Rectal smooth muscle tissue (tissue), 1 donor: ENCODE data around the gene NDRG3.
A peak's percentile ranks its signal among the peaks of the same experiment; 100 is the strongest.
"Not testable (repeated sequence)": the region's sequence is repeated elsewhere in the genome, so short reads cannot be mapped to it uniquely, and the experiment has no call there.

Experiments used
- H3K27ac ChIP-seq: one replicate; pipeline ENCODE4 v1.7.0; 2013; ENCODE audit warnings: low read depth, low read length, inconsistent platforms
- H3K27me3 ChIP-seq: one replicate; pipeline ENCODE4 v1.7.0; 2013; ENCODE audit warnings: low read length; ENCODE audit not compliant: control insufficient read depth, insufficient read depth
- H3K36me3 ChIP-seq: one replicate; pipeline ENCODE4 v1.7.0; 2013; ENCODE audit warnings: low read length; ENCODE audit not compliant: control insufficient read depth, insufficient read depth
- H3K4me1 ChIP-seq: one replicate; pipeline ENCODE4 v1.7.0; 2013; ENCODE audit warnings: low read length; ENCODE audit not compliant: control insufficient read depth, insufficient read depth
- H3K4me3 ChIP-seq: one replicate; pipeline ENCODE4 v1.7.0; 2013; ENCODE audit warnings: low read length
- H3K9ac ChIP-seq: one replicate; pipeline ENCODE4 v1.7.0; 2013; ENCODE audit warnings: low read length

NDRG3 gene

DNA sequence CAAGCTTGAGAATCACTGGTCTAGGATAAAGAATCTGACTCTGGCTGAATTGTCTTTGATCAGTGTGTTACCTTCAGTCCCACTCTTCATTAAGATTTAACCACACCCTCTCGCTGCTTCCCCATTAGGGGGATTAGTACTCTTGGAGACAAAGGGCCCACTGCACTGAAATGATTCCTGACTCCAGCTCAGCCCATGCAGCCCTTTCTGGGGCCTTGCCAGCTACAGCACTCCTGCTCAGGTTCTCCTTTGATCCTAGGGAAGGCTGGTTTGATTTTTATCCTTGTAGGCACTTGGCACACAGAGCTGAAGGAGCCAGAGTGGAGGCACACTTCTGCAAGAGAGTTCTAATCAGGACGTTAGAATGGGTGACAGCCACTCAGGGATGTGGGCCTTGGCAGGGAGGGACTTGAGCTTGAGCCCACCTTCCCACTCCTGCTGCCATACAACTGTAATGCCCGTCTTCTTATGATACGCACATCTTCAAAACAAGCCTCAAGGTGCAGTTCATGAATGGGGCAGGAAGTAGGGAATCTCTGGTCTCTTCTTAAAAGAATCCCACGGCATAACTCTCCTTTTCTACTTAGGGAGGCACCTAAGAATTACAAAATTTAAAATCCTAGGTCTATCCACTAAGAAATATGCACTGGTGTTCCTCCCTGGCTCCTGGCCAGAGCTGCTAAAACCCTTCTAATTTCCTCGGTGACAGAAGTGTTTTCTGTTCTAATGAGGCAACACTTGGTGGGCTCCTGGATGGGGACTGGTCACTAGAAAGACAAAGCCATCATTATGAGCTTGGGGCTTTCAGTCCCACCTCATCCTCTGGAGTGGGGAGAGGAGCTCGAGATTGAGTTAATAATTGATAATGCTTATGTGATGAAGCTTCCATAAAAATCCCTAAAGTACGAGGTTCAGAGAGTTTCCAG lies 98.4 kb downstream of the NDRG3 start:
- no peak overlapping the region for H3K27ac ChIP-seq
- no peak overlapping the region for H3K4me3 ChIP-seq
- no peaks in the 10 kb centered on the region for H3K4me1 ChIP-seq
- no peak overlapping the region for H3K9ac ChIP-seq
- H3K27me3 ChIP-seq = no peaks in the 10 kb centered on the region
- H3K36me3 ChIP-seq = peaks cover 6% of the 10 kb centered on the region

DNA sequence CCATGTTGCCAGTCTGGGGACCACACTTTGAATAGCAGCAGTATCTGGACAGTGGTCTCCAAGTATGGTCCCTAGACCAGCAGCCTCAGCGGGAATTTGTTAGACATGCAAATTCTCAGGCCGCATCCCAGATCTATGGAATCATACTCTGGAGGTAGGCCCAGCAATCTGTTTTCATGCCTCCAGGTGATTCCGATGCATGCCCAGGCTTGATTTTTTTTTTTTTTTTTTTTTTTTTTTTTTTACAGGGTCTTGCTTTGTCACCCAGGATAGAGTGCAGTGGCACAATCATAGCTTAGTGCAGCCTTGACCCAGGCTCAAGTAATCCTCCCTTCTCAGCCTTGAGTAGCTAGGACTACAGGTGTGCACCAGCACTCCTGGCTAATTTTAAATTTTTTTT lies 99.2 kb downstream of the NDRG3 start:
- no peak overlapping the region for H3K9ac ChIP-seq
- no peaks in the 10 kb centered on the region for H3K4me1 ChIP-seq
- no peaks in the 10 kb centered on the region for H3K27me3 ChIP-seq
- no peak overlapping the region for H3K4me3 ChIP-seq
- peaks cover 4% of the 10 kb centered on the region for H3K36me3 ChIP-seq
- no peak overlapping the region for H3K27ac ChIP-seq

DNA sequence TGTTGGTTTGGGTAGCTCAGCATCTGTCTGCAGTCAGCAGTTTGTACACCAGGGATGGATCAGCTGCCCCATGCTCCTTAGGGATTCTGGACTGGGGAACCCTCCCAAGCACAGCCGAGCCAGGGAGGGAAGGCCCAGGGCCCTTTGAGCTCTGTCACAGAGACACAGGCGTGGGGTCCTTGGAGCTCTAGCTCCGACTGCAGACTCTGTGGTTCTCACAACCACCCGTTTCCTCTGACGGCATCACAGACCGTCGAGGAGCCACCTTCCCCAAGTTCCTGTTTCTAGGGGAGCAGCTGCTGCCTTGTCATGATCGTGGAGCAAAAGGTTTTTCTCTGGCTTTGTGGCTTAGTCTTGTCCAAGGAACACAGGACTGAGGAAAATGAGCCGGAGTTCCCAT lies 99.9 kb downstream of the NDRG3 start, which contains the start of gene SLA2:
Gene SLA2 (minus strand): TSS at position 199 of the 400 bp plus-strand sequence. CDS start 4,861 bp downstream, outside the sequence.
- H3K4me1 ChIP-seq = no peaks in the 10 kb centered on the region

DNA sequence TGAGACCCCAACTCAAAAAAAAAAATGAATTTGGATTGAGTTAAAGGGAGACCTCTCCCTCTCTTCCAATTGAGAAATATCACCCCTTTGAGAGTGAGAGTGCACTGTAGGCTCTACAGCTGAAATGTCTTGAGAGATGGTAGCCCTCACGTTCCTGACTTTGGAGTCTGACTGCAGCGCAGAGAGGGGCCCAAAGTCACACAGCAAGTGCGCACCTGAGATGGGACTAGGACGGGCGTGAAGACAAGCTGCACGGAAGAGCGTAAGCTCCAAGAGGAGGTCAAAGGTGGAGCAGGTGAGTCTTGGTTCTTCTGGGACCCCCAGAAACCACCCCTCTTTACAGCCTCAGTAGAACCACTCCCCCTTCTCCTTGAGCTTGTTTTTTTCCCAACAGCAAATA lies 100.5 kb downstream of the NDRG3 start:
- Histone ChIP-seq H3K4me3 (peak overlapping the region; percentile 35), H3K4me1 (no peaks in the 10 kb centered on the region), H3K27me3 (no peaks in the 10 kb centered on the region), H3K27ac (no peak overlapping the region), H3K36me3 (no peaks in the 10 kb centered on the region), H3K9ac (no peak overlapping the region)

More for the DNA sequence above, 99.9 kb downstream of the NDRG3 start, which contains the start of gene SLA2:
- H3K27me3 ChIP-seq = no peaks in the 10 kb centered on the region
- no peak within 1 kb of the TSS for H3K27ac ChIP-seq
- H3K4me3 ChIP-seq = peak within 1 kb of the TSS; percentile 35
- H3K9ac ChIP-seq = no peak within 1 kb of the TSS
- no peaks in the 10 kb centered on the region for H3K36me3 ChIP-seq

GRCh38 chr20:36644706-36645095 lies 101.2 kb downstream of the NDRG3 start:
- Histone ChIP-seq H3K27ac (no peak overlapping the region), H3K4me3 (no peak overlapping the region), H3K27me3 (no peaks in the 10 kb centered on the region), H3K36me3 (no peaks in the 10 kb centered on the region), H3K9ac (no peak overlapping the region), H3K4me1 (no peaks in the 10 kb centered on the region)

- no peak overlapping the region for H3K27ac ChIP-seq
- no peaks in the 10 kb centered on the region for H3K27me3 ChIP-seq
- no peaks in the 10 kb centered on the region for H3K36me3 ChIP-seq
These were observed 101.7 kb downstream of the NDRG3 start for GRCh38 chr20:36644032-36644705.

DNA sequence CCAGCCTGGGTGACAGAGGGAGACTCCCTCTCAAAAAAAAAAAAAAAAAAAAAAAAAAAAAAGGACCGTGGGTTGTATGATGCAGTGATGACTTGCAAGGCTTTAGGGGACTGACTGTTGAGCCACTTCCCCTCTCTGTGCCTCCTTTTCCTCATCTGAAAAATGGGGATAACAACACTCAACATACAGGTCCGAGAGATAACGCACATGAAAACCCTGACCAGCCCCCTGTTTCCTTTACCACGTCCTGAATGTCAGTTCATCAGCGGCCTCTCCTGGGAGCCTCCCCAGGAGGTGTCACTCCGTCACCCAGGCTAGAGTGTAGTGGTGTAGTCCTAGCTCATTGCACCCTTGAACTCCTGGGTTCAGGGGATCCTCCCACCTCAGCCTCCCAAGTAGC lies 103.8 kb downstream of the NDRG3 start:
- Histone ChIP-seq H3K4me1 (no peaks in the 10 kb centered on the region), H3K27ac (no peak overlapping the region), H3K9ac (no peak overlapping the region), H3K4me3 (no peak overlapping the region), H3K27me3 (no peaks in the 10 kb centered on the region), H3K36me3 (no peaks in the 10 kb centered on the region)

More at GRCh38 chr20:36644032-36644705, 101.7 kb downstream of the NDRG3 start:
- Histone ChIP-seq H3K4me3 (no peak overlapping the region), H3K9ac (no peak overlapping the region), H3K4me1 (no peaks in the 10 kb centered on the region)

GRCh38 chr20:36641506-36641843 lies 104.4 kb downstream of the NDRG3 start:
- H3K27me3 ChIP-seq = no peaks in the 10 kb centered on the region
- H3K36me3 ChIP-seq = no peaks in the 10 kb centered on the region
- no peak overlapping the region for H3K27ac ChIP-seq
- no peaks in the 10 kb centered on the region for H3K4me1 ChIP-seq
- no peak overlapping the region for H3K9ac ChIP-seq
- H3K4me3 ChIP-seq = no peak overlapping the region

- not testable (repeated sequence) for H3K27ac ChIP-seq, H3K4me1 ChIP-seq, H3K4me3 ChIP-seq, H3K36me3 ChIP-seq, H3K27me3 ChIP-seq, H3K9ac ChIP-seq
These were observed 107.0 kb downstream of the NDRG3 start for GRCh38 chr20:36638876-36639400.

- H3K9ac ChIP-seq = no peak overlapping the region
- no peaks in the 10 kb centered on the region for H3K4me1 ChIP-seq
- H3K4me3 ChIP-seq = no peak overlapping the region
- no peaks in the 10 kb centered on the region for H3K27me3 ChIP-seq
- H3K36me3 ChIP-seq = no peaks in the 10 kb centered on the region
- no peak overlapping the region for H3K27ac ChIP-seq
These were observed 111.5 kb downstream of the NDRG3 start for GRCh38 chr20:36634342-36634741.

- Histone ChIP-seq H3K9ac (no peak overlapping the region), H3K27me3 (no peaks in the 10 kb centered on the region), H3K4me1 (no peaks in the 10 kb centered on the region)
These were observed 112.6 kb downstream of the NDRG3 start for GRCh38 chr20:36633285-36633772.

DNA sequence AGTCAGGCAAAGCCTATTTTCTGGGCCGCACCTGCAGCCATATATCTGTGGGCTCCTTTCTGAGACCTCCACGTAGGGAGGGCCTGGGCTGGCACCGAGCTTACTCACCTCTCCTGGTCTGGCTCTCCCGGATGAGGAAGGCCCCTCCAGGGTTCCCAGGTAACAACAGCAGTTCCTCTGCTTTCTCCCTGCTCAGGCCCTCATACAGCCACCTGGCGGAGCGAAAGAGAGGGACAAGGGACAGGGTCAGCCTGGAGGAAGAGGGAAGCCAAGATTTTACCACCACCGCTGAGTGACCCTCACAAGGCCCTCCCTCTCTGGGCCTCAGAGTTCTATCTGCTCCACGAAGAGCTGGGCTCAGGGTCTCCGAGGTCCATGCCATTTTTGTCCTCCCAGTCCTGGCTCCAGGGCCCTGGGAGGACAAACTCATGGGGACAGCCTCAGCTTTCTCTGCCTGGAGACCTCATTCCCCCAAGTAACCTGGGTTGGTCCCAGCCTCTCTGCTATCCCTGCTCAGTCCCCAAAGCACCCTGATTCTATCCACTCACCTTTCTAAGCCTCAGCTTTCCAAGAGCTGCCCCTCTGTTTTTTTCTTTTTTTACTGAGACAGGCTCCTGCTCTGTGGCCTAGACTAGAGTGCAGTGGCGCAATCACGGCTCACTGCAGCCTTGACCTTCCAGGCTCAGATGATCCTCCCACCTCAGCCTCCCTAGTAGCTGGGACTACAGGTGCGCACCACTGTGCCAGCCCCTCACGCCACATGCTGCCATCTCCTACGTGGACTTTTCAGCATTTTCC lies 113.2 kb downstream of the NDRG3 start:
- H3K27ac ChIP-seq = no peak overlapping the region
- no peaks in the 10 kb centered on the region for H3K4me1 ChIP-seq
- no peaks in the 10 kb centered on the region for H3K27me3 ChIP-seq
- no peak overlapping the region for H3K9ac ChIP-seq
- H3K4me3 ChIP-seq = no peak overlapping the region
- H3K36me3 ChIP-seq = no peaks in the 10 kb centered on the region

More at GRCh38 chr20:36633285-36633772, 112.6 kb downstream of the NDRG3 start:
- no peaks in the 10 kb centered on the region for H3K36me3 ChIP-seq
- no peak overlapping the region for H3K27ac ChIP-seq
- no peak overlapping the region for H3K4me3 ChIP-seq
